Osteocyte (in vitro differentiated cells): ENCODE measurements around the gene SLC7A14. TPM values are rescaled to one million over a fixed set of nuclear protein-coding genes. Genes with fewer than 3 reads are reported as not detected.
A peak's percentile ranks its signal among the peaks of the same experiment; 100 is the strongest.
"Not testable (repeated sequence)": the region's sequence is repeated elsewhere in the genome, so short reads cannot be mapped to it uniquely, and the experiment has no call there.

ENCODE experiments used
- DNase-seq: peaks from one replicate; pipeline ENCODE4 v3.0.0; 2021; ENCODE audit warnings: mixed read lengths; ENCODE audit not compliant: unreplicated experiment; ENCODE audit errors: extremely low spot score
- H3K27ac Mint-ChIP-seq: one replicate; pipeline ENCODE4 v1.8.0; 2021; ENCODE audit warnings: mild to moderate bottlenecking, mixed read lengths; ENCODE audit not compliant: unreplicated experiment
- H3K27me3 Mint-ChIP-seq: one replicate; pipeline ENCODE4 v1.8.0; 2021; ENCODE audit warnings: mixed read lengths; ENCODE audit not compliant: unreplicated experiment
- H3K36me3 Mint-ChIP-seq: one replicate; pipeline ENCODE4 v1.8.0; 2021; ENCODE audit warnings: mixed read lengths; ENCODE audit not compliant: unreplicated experiment
- H3K4me1 Mint-ChIP-seq: one replicate; pipeline ENCODE4 v1.8.0; 2021; ENCODE audit warnings: mixed read lengths; ENCODE audit not compliant: unreplicated experiment
- H3K4me3 Mint-ChIP-seq: one replicate; pipeline ENCODE4 v1.8.0; 2021; ENCODE audit warnings: mild to moderate bottlenecking, moderate library complexity, mixed read lengths; ENCODE audit not compliant: unreplicated experiment
- H3K9me3 Mint-ChIP-seq: one replicate; pipeline ENCODE4 v1.8.0; 2021; ENCODE audit warnings: mixed read lengths; ENCODE audit not compliant: unreplicated experiment
- total RNA-seq: library from RNA; stranded (reverse); gene quantifications from 2 replicates; pipeline ENCODE4 v1.2.1, GENCODE V29; 2021
- TF ChIP-seq, protein P1 (sequence below): fragments of 200-600 bp; sonication (generic); IDR thresholded peaks from 2 replicates; pipeline ENCODE4 v1.5.0; 2021; ENCODE audit warnings: antibody characterized with exemption, mild to moderate bottlenecking, moderate library complexity

SLC7A14 gene
- total RNA-seq, 1 donor from 2014 or later = 2.1 TPM

- Mint-ChIP-seq H3K4me3 (peak overlapping the region; percentile 66), H3K4me1 (peaks cover 10% of the 10 kb centered on the region), H3K27me3 (peaks cover 73% of the 10 kb centered on the region), H3K27ac (no peak overlapping the region), H3K9me3 (no peaks in the 10 kb centered on the region), H3K36me3 (no peaks in the 10 kb centered on the region)
- TF ChIP-seq, protein P1, sequence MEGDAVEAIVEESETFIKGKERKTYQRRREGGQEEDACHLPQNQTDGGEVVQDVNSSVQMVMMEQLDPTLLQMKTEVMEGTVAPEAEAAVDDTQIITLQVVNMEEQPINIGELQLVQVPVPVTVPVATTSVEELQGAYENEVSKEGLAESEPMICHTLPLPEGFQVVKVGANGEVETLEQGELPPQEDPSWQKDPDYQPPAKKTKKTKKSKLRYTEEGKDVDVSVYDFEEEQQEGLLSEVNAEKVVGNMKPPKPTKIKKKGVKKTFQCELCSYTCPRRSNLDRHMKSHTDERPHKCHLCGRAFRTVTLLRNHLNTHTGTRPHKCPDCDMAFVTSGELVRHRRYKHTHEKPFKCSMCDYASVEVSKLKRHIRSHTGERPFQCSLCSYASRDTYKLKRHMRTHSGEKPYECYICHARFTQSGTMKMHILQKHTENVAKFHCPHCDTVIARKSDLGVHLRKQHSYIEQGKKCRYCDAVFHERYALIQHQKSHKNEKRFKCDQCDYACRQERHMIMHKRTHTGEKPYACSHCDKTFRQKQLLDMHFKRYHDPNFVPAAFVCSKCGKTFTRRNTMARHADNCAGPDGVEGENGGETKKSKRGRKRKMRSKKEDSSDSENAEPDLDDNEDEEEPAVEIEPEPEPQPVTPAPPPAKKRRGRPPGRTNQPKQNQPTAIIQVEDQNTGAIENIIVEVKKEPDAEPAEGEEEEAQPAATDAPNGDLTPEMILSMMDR = no peak
- DNase-seq = peak; percentile 90
Measured at GRCh38 chr3:170584585-170585007, 1.3 kb downstream of the SLC7A14 start.

GRCh38 chr3:170579646-170580045, 6.2 kb downstream of the SLC7A14 start:
- Mint-ChIP-seq H3K9me3 (no peaks in the 10 kb centered on the region), H3K27me3 (peaks cover 43% of the 10 kb centered on the region), H3K27ac (no peak overlapping the region), H3K4me3 (no peak overlapping the region), H3K4me1 (peaks cover 2% of the 10 kb centered on the region), H3K36me3 (no peaks in the 10 kb centered on the region)
- TF ChIP-seq, protein P1 = no peak
- DNase-seq = no peak

GRCh38 chr3:170572665-170573253, 13.1 kb downstream of the SLC7A14 start:
- no peaks in the 10 kb centered on the region for H3K9me3 Mint-ChIP-seq
- peaks cover 3% of the 10 kb centered on the region for H3K27me3 Mint-ChIP-seq
- H3K27ac Mint-ChIP-seq = peak overlapping the region; percentile 64
- TF ChIP-seq, protein P1 = no peak
- DNase-seq = no peak
- H3K4me1 Mint-ChIP-seq = peaks cover 19% of the 10 kb centered on the region
- H3K36me3 Mint-ChIP-seq = no peaks in the 10 kb centered on the region
- H3K4me3 Mint-ChIP-seq = no peak overlapping the region

GRCh38 chr3:170567598-170567997, 18.3 kb downstream of the SLC7A14 start:
- not testable (repeated sequence) for H3K27me3 Mint-ChIP-seq, H3K9me3 Mint-ChIP-seq, DNase-seq, H3K27ac Mint-ChIP-seq, H3K36me3 Mint-ChIP-seq, H3K4me3 Mint-ChIP-seq
- peaks cover 41% of the 10 kb centered on the region for H3K4me1 Mint-ChIP-seq

DNA sequence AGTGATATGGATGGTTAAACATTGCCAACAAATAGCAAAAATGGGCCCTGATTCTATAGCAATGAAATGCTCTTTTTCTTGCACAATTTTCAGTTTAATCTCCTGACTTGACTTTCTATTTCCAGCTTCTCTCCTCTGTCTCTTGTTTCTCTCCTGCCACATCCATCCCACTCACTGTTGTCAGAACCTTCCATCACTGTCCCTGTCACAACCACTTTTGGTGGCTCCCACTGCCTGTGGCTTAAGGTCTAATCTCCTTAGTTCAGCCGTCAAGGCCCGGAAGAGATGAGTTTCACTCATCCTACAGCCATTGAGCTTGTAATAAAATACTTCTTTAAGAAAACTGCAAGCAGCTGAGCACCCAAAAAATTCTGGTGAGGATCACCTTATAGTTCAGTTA, 19.5 kb downstream of the SLC7A14 start:
- Mint-ChIP-seq H3K27ac (peak overlapping the region; percentile 86), H3K36me3 (no peaks in the 10 kb centered on the region), H3K4me3 (no peak overlapping the region), H3K9me3 (no peaks in the 10 kb centered on the region), H3K4me1 (peaks cover 31% of the 10 kb centered on the region), H3K27me3 (no peaks in the 10 kb centered on the region)
- TF ChIP-seq, protein P1 = no peak
- no peak for DNase-seq
